NT2/D1 (cell line): ENCODE measurements around the gene STK17A.
A peak's percentile ranks its signal among the peaks of the same experiment; 100 is the strongest.

ENCODE experiments used
- DNase-seq: peaks from one replicate; pipeline ENCODE4 v3.0.0-alpha.2; 2011; ENCODE audit warnings: low read depth, low spot score
- H3K27me3 ChIP-seq: 2 replicates; pipeline ENCODE4 v1.6.0; 2011; ENCODE audit warnings: mild to moderate bottlenecking; ENCODE audit not compliant: insufficient read length, insufficient read depth
- H3K36me3 ChIP-seq: 2 replicates; pipeline ENCODE4 v1.6.1; 2011; ENCODE audit warnings: mild to moderate bottlenecking, low read length, mixed read lengths; ENCODE audit not compliant: insufficient read depth, insufficient read length
- H3K4me1 ChIP-seq: 2 replicates; pipeline ENCODE4 v1.5.1; 2011; ENCODE audit not compliant: insufficient read depth, insufficient read length
- H3K4me3 ChIP-seq: 2 replicates; pipeline ENCODE4 v1.5.1; 2011; ENCODE audit warnings: low read depth; ENCODE audit not compliant: insufficient read length
- H3K9ac ChIP-seq: 2 replicates; pipeline ENCODE4 v1.6.0; 2011; ENCODE audit warnings: low read depth; ENCODE audit not compliant: insufficient read length
- H3K9me3 ChIP-seq: 2 replicates; pipeline ENCODE4 v1.5.1; 2011; ENCODE audit warnings: mild to moderate bottlenecking, low read length; ENCODE audit not compliant: insufficient read depth
- SUZ12 ChIP-seq: IDR thresholded peaks from 2 replicates; pipeline ENCODE4 v1.6.1; 2011; ENCODE audit not compliant: insufficient read length, insufficient read depth; ENCODE audit errors: extremely low read depth
- YY1 ChIP-seq: IDR thresholded peaks from 2 replicates; pipeline ENCODE4 v1.6.1; 2011; ENCODE audit not compliant: insufficient read length, insufficient read depth
- ZNF274 ChIP-seq: IDR thresholded peaks from 2 replicates; pipeline ENCODE4 v1.6.1; 2011; ENCODE audit warnings: mild to moderate bottlenecking, low read depth, low read length

STK17A gene

DNA sequence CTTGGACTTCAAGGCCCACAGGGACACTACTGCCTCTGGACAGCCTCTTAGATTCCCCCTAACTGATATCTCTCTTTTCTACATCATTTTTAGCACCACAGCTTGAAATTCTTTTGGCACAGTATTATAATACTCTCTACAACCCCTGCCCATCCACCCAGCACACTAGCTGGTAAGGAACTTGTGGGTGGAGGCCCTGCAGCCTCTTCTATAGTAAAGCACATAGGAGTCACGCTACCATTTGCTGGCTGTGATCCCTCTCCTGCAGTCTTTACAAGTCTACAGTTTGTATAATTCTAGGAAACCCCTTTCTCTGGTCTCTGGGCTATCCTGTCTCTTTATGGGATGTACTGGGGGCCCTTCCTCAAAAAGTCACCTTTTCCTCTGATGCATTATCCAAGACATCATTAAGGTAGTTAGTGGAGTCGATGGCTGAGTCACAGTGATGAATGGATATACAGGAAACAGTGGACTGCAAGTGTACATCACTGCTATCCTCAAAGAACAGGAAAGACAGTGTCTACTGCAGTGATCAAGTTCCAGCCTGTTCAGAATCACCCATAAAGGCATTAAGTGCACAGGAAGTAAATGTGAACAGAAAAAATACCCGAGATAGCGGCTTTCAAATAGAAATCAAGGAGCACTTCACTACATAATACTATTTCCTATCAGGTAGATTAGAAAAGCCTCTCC, 54.4 kb downstream of the STK17A start:
- TF ChIP-seq YY1 (no peak), ZNF274 (no peak), SUZ12 (no peak)
- Histone ChIP-seq H3K9me3 (peaks cover 11% of the 10 kb centered on the region; the same call in 1 of the 2 replicates), H3K27me3 (no peaks in the 10 kb centered on the region), H3K4me1 (peaks cover 5% of the 10 kb centered on the region), H3K36me3 (peaks cover 79% of the 10 kb centered on the region), H3K9ac (no peak overlapping the region), H3K4me3 (no peak overlapping the region)
- DNase-seq = no peak

GRCh38 chr7:43639858-43640491, 57.1 kb downstream of the STK17A start:
- peaks cover 11% of the 10 kb centered on the region; the same call in 1 of the 2 replicates for H3K9me3 ChIP-seq
- DNase-seq = peak; percentile 58
- H3K9ac ChIP-seq = no peak overlapping the region
- H3K4me3 ChIP-seq = no peak overlapping the region
- H3K36me3 ChIP-seq = peaks cover 83% of the 10 kb centered on the region
- TF ChIP-seq ZNF274 (no peak), YY1 (no peak), SUZ12 (no peak)
- H3K4me1 ChIP-seq = peaks cover 5% of the 10 kb centered on the region
- no peaks in the 10 kb centered on the region for H3K27me3 ChIP-seq

DNA sequence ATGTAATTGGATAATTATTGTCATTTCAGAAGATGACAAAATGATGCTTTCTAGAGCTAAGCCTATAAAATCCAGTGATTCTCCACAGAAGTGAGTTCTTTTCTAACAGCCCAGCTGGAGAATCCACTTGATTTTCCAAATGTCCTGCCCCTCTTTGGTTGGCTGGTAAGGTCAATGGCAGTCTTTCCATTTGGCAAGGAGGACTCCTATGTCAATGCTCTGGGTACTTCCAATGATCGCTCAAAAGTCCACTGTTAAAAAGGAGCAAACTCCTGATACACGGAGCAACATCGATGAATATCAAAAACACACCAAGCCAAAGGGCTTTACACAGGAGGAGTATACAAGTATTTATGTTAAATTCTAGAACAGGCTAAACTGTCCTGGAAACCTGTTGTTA, 57.8 kb downstream of the STK17A start:
- Histone ChIP-seq H3K9ac (no peak overlapping the region), H3K27me3 (no peaks in the 10 kb centered on the region), H3K4me1 (peaks cover 5% of the 10 kb centered on the region), H3K36me3 (peaks cover 83% of the 10 kb centered on the region), H3K4me3 (no peak overlapping the region), H3K9me3 (0 out of 2 replicates have a peak, but pooled peaks cover 4% of the 10 kb centered on the region)
- TF ChIP-seq SUZ12 (no peak), YY1 (no peak), ZNF274 (no peak)
- no peak for DNase-seq

GRCh38 chr7:43642897-43643630, 60.2 kb downstream of the STK17A start:
- Histone ChIP-seq H3K4me3 (no peak overlapping the region), H3K9me3 (no peaks in the 10 kb centered on the region), H3K36me3 (peaks cover 71% of the 10 kb centered on the region), H3K9ac (no peak overlapping the region), H3K27me3 (no peaks in the 10 kb centered on the region), H3K4me1 (peaks cover 13% of the 10 kb centered on the region)
- no peak for TF ChIP-seq YY1
- TF ChIP-seq SUZ12 = no peak
- TF ChIP-seq ZNF274 = no peak
- no peak for DNase-seq

DNA sequence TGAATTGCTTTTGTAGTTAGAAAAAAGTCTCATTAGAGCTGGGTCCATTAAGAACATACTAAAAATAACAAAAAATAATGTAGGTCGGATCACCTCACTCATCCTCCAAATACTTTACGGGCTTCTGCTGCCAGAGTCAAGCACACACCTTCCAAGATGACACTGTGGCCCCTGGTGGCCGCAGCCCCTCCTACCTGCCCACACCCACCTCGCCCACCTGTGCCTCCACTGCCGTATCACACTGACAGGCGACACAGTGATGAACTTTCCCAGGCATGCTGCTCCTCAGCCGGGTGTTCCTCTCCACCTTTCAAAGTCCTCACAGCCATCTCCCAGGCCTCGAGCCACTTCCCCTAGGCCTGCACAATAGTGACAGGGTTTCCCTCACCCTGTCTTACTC, 60.9 kb downstream of the STK17A start:
- no peak overlapping the region for H3K4me3 ChIP-seq
- H3K9ac ChIP-seq = no peak overlapping the region
- no peaks in the 10 kb centered on the region for H3K9me3 ChIP-seq
- no peaks in the 10 kb centered on the region for H3K27me3 ChIP-seq
- no peak for DNase-seq
- no peak for TF ChIP-seq ZNF274
- no peak for TF ChIP-seq YY1
- TF ChIP-seq SUZ12 = no peak
- peaks cover 13% of the 10 kb centered on the region for H3K4me1 ChIP-seq
- H3K36me3 ChIP-seq = peaks cover 68% of the 10 kb centered on the region

GRCh38 chr7:43645699-43646226, 62.9 kb downstream of the STK17A start:
- Histone ChIP-seq H3K36me3 (peaks cover 49% of the 10 kb centered on the region), H3K9ac (peak overlapping the region; percentile 47), H3K4me3 (no peak overlapping the region), H3K9me3 (no peaks in the 10 kb centered on the region), H3K27me3 (no peaks in the 10 kb centered on the region), H3K4me1 (peaks cover 8% of the 10 kb centered on the region)
- TF ChIP-seq SUZ12 (no peak), YY1 (no peak)
- no peak for DNase-seq
